ENCODE results near the gene SLC44A1.
A peak's percentile ranks its signal among the peaks of the same experiment; 100 is the strongest.

DNA sequence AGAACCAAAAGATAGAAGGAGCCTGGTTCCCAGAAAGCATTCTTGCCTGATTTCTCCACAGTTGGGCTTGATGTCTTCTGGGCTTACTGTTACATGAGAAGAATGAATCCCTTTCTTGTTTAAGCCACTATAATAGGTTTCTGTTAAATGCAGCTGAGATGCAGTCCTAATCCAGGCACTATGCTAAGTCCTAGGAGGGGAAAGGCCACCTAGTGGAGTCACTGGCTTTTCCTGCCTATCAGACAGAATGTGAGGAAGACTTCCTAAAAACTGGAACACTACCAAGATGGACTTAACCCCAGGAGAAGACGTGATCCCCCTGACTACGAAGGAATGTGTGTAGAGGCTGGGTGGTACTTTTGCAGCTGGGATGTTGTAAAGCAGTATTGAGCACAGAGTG, 169.1 kb downstream of the SLC44A1 start:
- TF ChIP-seq CTCF (IDR thresholded peaks at IDR 0.05) (peak in 4 of 6 experiments; percentile 12 to 60 (median 54)), POLR2A (IDR thresholded peaks at IDR 0.05) (no peak)

Data from Peyer's patch (tissue), 4 donors.